Esophagus muscularis mucosa (tissue), 4 donors: ENCODE data around the gene POSTN.
A peak's percentile ranks its signal among the peaks of the same experiment; 100 is the strongest.

Experiments
- CTCF ChIP-seq, 3 experiments: fragments of 200-600 bp in 2 of 3; fragments of 450-650 bp in 1 of 3; sonication (generic) in 2 of 3; IDR thresholded peaks; one replicate each; pipeline ENCODE4 v1.5.1; 2017 to 2019; ENCODE audit warnings: antibody characterized with exemption in 3 of 3, mild to moderate bottlenecking in 2 of 3, moderate library complexity in 1 of 3
- EP300 ChIP-seq: sonication (generic); formaldehyde crosslinking; IDR thresholded peaks from one replicate; pipeline ENCODE4 v1.6.1; 2017; ENCODE audit warnings: antibody characterized with exemption
- POLR2A ChIP-seq: fragments of 450-650 bp; IDR thresholded peaks from one replicate; pipeline ENCODE4 v1.6.1; 2017; ENCODE audit warnings: antibody characterized with exemption, moderate library complexity, mild to moderate bottlenecking, low read depth
- POLR2AphosphoS5 ChIP-seq, 2 donors: sonication (generic); formaldehyde crosslinking; IDR thresholded peaks; one replicate each; pipeline ENCODE4 v1.6.1; 2017; ENCODE audit warnings: antibody characterized with exemption in 2 of 2

DNA sequence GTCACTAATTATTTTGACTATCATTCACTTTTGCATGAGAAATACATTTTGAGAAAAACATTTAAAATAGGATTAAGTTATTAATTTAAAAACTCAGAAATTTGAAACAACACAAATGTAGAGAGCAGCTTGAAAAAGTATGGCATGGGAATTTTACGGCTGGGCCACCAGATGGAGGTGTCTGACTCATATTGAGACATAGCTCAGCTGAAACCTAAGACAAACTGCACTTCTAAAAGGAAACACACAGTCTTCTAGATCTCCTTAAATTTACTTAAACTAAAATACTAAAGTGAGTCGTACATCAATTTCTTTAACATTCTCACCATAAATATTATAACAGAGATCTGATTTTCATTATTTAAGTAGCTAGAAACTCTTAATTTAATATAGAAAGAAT, 41.9 kb upstream of the POSTN start:
- TF ChIP-seq EP300 (no peak), CTCF (IDR thresholded peaks at IDR 0.05) (peak in 2 of 3 experiments; percentile 18 to 21), POLR2A (no peak), POLR2AphosphoS5 (IDR thresholded peaks at IDR 0.05) (no peak)
